ENCODE data around the gene KCTD2.
"Not testable (repeated sequence)": the region's sequence is repeated elsewhere in the genome, so short reads cannot be mapped to it uniquely, and the experiment has no call there.

KCTD2 gene

GRCh38 chr17:75019710-75020109 lies 27.3 kb upstream of the KCTD2 start:
- no peak for DNase-seq (ENCODE audit: insufficient read length, low spot score)
- no peak for FAIRE-seq

- FAIRE-seq = no peak
- no peak for DNase-seq (ENCODE audit: insufficient read length, low spot score)
Measured at GRCh38 chr17:75020331-75021110, 26.5 kb upstream of the KCTD2 start.

- no peak for DNase-seq (ENCODE audit: insufficient read length, low spot score)
- FAIRE-seq = no peak
Measured at GRCh38 chr17:75024686-75025397, 22.2 kb upstream of the KCTD2 start.

GRCh38 chr17:75025398-75025734 lies 21.7 kb upstream of the KCTD2 start:
- not testable (repeated sequence) for DNase-seq (ENCODE audit: insufficient read length, low spot score); FAIRE-seq

GRCh38 chr17:75026650-75027049 lies 20.4 kb upstream of the KCTD2 start:
- not testable (repeated sequence) for FAIRE-seq; DNase-seq (ENCODE audit: insufficient read length, low spot score)

- no peak for FAIRE-seq
- DNase-seq (ENCODE audit: insufficient read length, low spot score) = no peak
Measured at GRCh38 chr17:75030161-75030560, 16.9 kb upstream of the KCTD2 start.

- no peak for FAIRE-seq
- no peak for DNase-seq (ENCODE audit: insufficient read length, low spot score)
Measured at GRCh38 chr17:75031972-75032719, 14.9 kb upstream of the KCTD2 start.

GRCh38 chr17:75032720-75033280 lies 14.2 kb upstream of the KCTD2 start:
- no peak for FAIRE-seq
- no peak for DNase-seq (ENCODE audit: insufficient read length, low spot score)

GRCh38 chr17:75033346-75034235 lies 13.4 kb upstream of the KCTD2 start:
- peak; percentile 83 for FAIRE-seq
- DNase-seq (ENCODE audit: insufficient read length, low spot score) = peak; percentile 48

GRCh38 chr17:75034236-75034908 lies 12.7 kb upstream of the KCTD2 start:
- DNase-seq (ENCODE audit: insufficient read length, low spot score) = peak; percentile 67

GRCh38 chr17:75036643-75037268 lies 10.3 kb upstream of the KCTD2 start:
- DNase-seq (ENCODE audit: insufficient read length, low spot score) = no peak
- no peak for FAIRE-seq

More at GRCh38 chr17:75034236-75034908, 12.7 kb upstream of the KCTD2 start:
- FAIRE-seq = peak; percentile 91

GRCh38 chr17:75039238-75039637 lies 7.8 kb upstream of the KCTD2 start:
- FAIRE-seq (no peak), DNase-seq (ENCODE audit: insufficient read length, low spot score) (no peak)

- DNase-seq (ENCODE audit: insufficient read length, low spot score) (no peak), FAIRE-seq (no peak)
Measured at GRCh38 chr17:75041656-75042280, 5.3 kb upstream of the KCTD2 start.

- FAIRE-seq; DNase-seq (ENCODE audit: insufficient read length, low spot score): not testable (repeated sequence)
Measured at GRCh38 chr17:75043789-75044188, 3.2 kb upstream of the KCTD2 start.

- DNase-seq (ENCODE audit: insufficient read length, low spot score) (no peak), FAIRE-seq (no peak)
Measured at GRCh38 chr17:75044716-75045115, 2.3 kb upstream of the KCTD2 start.

- FAIRE-seq; DNase-seq (ENCODE audit: insufficient read length, low spot score): not testable (repeated sequence)
Measured at GRCh38 chr17:75045946-75046406, 1.0 kb upstream of the KCTD2 start.

- FAIRE-seq = no peak
- DNase-seq (ENCODE audit: insufficient read length, low spot score) = no peak
Measured at GRCh38 chr17:75047398-75048098, 523 bp downstream of the KCTD2 start.
